GM12892 (cell line): ENCODE results near the gene MICAL3.

Source experiments
- POLR2A ChIP-seq: IDR thresholded peaks from 2 replicates; pipeline ENCODE4 v1.6.1; 2011; ENCODE audit warnings: low read depth, low read length, control low read depth
- POLR2AphosphoS5 ChIP-seq: IDR thresholded peaks from 2 replicates; pipeline ENCODE4 v1.6.1; 2011; ENCODE audit warnings: low read depth, low read length, control low read depth

GRCh38 chr22:17823964-17824363, 200.4 kb downstream of the MICAL3 start:
- TF ChIP-seq POLR2AphosphoS5 (no peak), POLR2A (no peak)
